GM12892 (cell line): ENCODE results near the gene BAIAP2.

Experiments used
- POLR2A ChIP-seq: IDR thresholded peaks from 2 replicates; pipeline ENCODE4 v1.6.1; 2011; ENCODE audit warnings: low read depth, low read length, control low read depth
- POLR2AphosphoS5 ChIP-seq: IDR thresholded peaks from 2 replicates; pipeline ENCODE4 v1.6.1; 2011; ENCODE audit warnings: low read depth, low read length, control low read depth
- TAF1 ChIP-seq: IDR thresholded peaks from 2 replicates; pipeline ENCODE4 v1.6.1; 2011; ENCODE audit warnings: low read depth, mild to moderate bottlenecking, control low read depth, low read length, borderline replicate concordance

GRCh38 chr17:81096741-81097133 lies 61.8 kb downstream of the BAIAP2 start:
- TF ChIP-seq POLR2AphosphoS5 (no peak), POLR2A (no peak), TAF1 (no peak)
